HG03095 (cell line): ENCODE results near the gene PPP1R13B.

Source experiments
- ATAC-seq: cut with Tn5 transposase; IDR thresholded peaks from one replicate; pipeline ENCODE4 v1.9.1; 2021; ENCODE audit warnings: moderate library complexity; ENCODE audit not compliant: unreplicated experiment

The PPP1R13B gene

DNA sequence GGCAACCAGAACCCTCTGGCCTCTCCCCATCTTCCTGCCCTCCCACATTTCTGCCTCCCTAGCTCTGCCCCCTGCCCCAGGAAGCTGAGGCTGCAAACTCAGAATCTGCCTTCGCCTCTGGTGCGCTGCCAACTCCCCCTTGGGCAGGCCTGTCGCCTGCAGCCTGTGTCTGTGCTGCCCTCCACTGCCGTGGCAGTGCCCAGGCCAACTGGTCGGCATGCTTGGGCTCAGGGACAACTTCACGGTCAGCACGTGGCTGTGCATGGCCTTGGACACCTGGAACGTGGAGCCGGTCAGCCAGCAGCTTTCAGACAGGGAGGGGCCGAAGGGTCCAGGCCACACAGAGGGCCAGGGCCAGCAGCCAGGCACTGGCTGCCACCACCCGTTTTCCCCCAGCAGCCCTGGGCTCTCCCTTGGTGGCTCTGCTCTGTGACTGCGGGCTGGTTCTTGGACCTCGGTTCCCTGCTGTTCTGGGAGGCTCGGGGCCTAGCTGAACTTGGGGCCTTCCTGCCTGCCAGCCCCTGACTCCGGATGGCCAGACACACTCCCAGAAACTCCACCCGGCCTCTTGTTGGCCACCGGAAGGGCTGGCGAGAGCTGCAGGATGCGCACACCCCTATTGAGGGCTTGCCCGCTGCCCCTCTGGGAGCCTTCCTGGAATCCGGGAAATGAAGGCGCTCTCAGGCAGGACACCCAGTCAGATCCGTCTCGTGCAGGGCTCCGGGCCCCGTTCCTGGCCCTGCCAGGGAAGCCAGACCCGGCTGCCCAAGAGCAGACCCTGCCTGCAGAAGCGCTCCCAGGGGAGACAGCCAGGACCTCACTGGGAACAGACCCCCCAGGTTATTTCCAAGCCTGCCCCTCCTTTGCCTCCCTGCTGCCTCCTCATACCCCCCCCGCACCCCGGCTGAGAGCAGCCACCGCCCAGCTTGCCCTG is 34.2 kb upstream of the PPP1R13B start:
- ATAC-seq, result no peak

- ATAC-seq, result no peak
Observed at GRCh38 chr14:103880348-103881267, 33.2 kb upstream of the PPP1R13B start.

GRCh38 chr14:103879570-103880347 is 32.4 kb upstream of the PPP1R13B start:
- no peak for ATAC-seq

GRCh38 chr14:103879118-103879569 is 31.8 kb upstream of the PPP1R13B start:
- ATAC-seq, result no peak

- ATAC-seq, result no peak
Observed at GRCh38 chr14:103878180-103878579, 30.8 kb upstream of the PPP1R13B start.

DNA sequence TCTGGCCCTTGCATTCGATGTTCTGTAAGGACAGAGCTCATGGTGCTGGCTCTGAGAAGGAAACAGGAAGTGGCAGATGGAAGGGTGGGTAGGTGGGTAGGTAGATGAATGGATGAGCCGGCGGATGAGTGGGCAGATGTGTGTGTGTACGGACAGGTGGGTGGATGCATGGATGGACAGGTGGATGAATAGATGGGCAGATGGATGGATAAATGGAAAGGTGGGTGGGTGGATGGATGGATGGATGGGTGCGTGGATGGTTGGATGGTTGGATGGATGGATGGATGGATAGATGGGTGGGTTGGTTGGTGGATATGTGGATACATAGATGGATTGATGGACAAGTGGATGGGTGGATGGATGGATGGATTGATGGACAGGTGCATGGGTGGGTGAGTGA is 27.6 kb upstream of the PPP1R13B start:
- ATAC-seq, result no peak

- peak; percentile 28 for ATAC-seq
Observed at GRCh38 chr14:103872481-103873113, 25.2 kb upstream of the PPP1R13B start.

DNA sequence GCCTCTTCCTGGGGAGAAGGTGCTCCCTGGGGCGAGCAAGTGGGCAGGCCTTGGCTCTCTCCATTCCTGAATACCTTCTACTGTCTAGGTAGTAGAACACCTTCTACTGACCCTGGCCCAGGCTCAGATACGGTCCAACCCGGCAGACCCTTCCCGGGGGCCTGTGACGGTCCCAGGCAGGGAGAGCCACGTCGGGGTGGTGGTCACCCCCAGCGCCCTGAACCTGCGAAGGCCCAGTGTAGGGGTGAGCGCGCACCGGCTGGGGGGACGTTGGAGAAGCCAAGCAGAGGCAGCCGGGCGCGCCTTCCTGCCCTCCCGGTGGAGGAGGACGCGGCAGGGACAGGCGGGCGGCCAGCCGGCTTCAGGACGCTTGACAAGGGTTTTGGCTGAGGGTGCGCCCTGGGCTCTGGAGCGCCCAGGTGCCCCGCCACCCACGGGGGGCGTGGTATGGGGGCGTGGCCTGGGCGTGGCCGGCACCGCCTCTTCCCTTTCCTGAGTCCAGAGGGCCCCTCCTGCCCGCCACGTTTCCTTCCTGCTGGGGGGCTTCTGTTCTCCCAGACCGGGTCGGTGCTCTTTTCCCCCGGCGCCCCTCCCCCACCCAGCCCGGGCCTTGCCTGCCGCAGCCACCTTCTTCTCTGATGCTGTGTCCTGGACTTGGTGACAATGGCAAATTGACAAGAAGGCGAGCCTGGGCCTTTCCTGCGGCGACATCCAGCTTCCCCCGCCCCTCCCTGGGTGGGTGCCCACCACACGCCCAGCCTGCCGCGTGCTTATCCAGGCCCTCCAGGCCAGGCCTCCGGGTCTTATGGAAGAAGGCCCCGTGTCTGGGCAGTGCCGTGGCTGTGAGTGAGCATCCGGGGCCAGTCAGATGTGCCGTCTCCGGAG is 24.5 kb upstream of the PPP1R13B start:
- peak; percentile 81 for ATAC-seq

DNA sequence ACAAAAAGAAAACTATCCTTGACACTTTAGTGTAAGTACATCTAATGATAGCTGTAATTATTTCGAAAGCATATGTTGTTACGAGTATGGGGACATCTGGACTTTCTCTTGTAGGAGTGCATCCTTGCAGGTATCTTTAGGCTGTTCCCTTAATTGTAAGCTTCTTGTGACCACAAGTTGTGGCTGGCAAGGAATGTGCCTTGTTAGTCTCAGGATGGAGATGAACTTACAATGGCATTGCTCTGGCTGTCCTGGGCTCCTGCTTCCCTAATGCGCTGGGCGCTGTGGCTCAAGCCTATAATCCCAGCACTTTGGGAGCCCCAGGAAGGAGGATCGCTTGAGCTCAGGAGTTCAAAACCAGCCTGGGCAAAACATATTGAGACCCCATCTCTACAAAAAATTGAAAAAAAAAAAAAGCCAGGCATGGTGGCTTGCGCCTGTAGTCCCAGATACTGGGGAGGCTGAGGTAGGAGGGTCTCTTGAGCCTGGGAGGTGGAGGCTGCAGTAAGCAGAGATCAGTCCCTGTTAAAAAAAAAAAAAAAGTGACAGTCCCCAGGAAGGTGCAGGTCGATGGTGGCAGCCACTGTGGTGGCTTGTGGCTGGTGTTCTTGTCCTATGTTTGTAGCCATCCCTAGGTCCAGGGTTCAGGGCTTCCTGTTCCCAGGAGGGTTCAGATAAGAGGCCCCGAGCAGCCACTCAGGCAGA is 23.7 kb upstream of the PPP1R13B start:
- no peak for ATAC-seq

DNA sequence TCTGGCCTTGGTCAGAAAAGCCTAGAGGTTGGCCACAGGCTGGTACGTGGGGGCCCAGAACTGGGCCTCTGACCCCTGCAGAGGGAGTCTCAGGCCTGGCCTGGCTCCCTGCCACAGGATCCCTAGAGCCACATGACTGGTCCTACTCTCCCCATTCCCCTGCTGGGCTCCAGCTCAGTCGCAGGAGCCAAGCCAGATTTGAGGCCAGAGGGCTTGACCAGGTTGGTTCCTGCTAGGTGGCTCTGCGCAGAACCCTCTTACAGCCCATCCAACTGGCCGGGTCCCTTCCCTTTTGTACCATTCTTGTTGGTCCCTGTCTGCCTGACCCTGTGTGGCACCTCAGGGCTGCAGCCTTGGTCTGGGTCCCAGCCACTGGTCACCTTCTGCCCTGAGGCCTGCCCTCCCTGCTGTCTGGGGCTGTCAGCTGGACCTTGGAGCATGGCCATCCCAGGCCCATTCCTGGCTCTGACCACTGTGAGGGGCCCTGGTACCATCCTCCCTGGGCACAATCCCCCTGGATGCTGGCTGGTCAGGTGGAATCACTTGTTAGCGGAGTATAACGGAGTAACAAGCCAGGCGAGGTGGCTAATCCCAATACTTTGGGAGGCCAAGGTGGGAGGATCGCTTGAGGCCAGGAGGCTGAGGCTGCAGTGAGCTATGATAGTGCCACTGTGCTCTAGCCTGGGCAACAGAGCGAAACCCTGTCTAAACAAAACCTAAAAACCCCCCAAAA is 22.9 kb upstream of the PPP1R13B start:
- no peak for ATAC-seq

GRCh38 chr14:103869406-103870143 is 22.2 kb upstream of the PPP1R13B start:
- no peak for ATAC-seq

DNA sequence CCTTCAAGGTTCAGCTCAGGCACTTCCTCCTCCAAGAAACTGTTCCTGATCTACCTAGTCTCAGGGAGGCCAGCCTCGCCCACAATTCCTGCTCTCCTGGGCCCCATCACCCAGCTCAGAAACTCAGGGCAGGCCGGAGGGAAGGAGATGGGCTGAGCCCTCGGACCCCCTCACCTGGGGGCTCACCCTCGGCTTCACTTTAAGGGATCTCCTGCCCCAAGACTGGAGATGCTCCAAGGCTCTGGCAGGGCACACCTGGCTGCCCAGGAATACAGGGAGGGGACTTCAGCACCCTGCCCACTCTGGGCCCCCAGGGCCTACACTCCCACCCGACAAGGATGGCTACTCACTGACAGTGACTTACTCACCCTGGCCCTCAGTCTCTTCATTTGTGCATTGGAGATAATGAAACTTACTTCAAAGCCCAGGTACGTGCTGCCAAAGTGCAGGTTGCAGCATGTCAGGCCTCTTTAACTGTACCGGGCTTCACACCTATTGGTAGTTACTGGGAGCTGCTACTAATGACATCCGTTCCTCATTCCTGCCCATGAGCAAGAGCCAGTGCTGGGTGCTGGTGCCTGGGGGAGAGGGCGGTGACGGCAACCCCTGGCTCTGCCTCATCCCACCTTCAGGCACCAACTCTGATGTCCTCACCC is 21.0 kb upstream of the PPP1R13B start:
- no peak for ATAC-seq

DNA sequence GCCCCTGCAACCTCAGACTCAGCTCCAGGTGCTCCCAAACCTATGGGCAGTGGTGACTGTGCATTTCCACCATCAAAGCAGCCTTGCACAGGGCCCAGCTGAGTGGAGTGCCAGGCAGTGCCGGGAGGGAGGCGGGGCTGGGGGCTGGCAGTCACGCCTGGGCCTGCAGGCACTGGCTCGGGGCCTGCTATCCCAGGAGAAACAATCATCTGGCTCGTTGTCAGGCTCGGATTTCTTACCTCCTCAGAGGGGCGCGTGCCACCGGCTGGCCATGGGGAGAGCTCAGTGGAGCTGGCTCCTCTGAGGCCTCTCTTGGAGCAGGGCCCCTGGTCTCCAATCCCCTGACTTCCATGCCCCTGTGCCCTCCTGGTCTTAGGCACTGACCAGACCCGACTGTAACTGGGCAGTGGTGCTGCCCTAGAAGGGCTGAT is 20.2 kb upstream of the PPP1R13B start:
- ATAC-seq, result no peak

DNA sequence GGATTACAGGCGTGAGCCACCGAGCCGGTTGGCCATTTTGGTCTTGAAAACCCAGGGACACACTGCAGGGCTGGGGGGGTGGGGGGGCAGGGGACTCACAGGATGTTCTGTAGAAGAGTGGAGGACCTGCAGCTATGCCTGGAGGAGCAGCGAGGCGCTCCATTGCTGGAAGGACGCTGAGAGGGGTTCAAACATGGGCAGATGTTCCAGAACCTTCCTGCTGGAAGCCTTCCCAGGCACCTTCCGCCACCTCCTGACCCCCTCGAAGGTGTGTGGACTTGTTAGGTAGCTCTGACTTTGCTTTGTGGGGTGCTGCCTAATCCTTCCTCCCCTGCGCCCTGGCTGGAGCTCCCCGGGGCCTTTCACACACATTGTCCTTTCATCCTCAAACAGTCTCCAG is 19.6 kb upstream of the PPP1R13B start:
- ATAC-seq, result no peak

DNA sequence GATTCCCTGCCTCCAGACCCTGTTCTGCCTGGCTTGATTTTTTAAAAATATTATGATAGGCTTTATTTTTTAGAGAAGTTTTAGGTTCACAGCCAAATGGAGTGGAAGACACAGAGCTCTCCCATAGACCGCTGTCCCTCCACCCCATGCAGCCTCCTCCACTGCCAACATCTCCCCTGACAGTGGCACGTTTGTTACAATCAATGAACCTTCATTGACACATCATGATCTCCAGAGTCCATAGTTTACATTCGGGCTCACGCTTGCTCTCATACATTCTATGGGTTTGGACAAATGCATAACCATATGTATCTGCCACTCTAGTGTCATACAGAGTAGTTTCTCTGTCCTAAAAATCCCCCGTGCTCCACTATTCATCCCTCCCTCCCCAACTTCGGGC is 15.9 kb upstream of the PPP1R13B start:
- ATAC-seq, result no peak

DNA sequence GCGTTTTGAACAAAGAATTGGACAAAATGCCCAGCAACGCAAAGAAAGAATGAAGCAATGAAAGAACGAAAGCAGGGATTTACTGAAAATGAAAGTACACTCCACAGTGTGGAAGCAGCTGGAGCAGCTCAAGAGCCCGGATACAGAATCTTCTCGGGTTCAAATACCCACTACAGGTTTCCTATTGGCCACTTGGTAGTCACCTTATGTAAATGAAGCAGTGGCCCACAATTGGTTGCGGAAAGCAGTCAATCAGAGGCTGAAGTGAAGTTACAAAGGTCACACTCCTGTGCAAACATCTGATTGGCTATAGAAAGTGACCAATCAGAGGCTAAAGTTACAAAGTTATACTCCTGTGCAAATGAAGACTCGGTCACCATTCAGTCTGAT is 15.0 kb upstream of the PPP1R13B start:
- ATAC-seq, result no peak
